K562 (cell line): Measurements from ENCODE around the gene ELOF1. TPM values are rescaled to one million over a fixed set of nuclear protein-coding genes. Genes with fewer than 3 reads are reported as not detected.

ENCODE experiments used
- BCOR ChIP-seq: fragments of 450-650 bp; IDR thresholded peaks from 2 replicates; pipeline ENCODE4 v1.6.1; 2016
- CBX1 ChIP-seq: sonication (generic); IDR thresholded peaks from 2 replicates; pipeline ENCODE4 v1.6.1; 2016; ENCODE audit warnings: antibody characterized with exemption, low read depth, mild to moderate bottlenecking
- CHCHD3 ChIP-seq: fragments of 250-450 bp; sonication (Bioruptor Pico); IDR thresholded peaks from 2 replicates; pipeline ENCODE4 v2.1.2; 2022; ENCODE audit warnings: mild to moderate bottlenecking
- DIDO1 ChIP-seq: fragments of 450-650 bp; IDR thresholded peaks from 2 replicates; pipeline ENCODE4 v1.6.1; 2016; ENCODE audit warnings: low read depth, missing biosample characterization, missing genetic modification characterization
- DNMT1 ChIP-seq: fragments of 450-650 bp; IDR thresholded peaks from 2 replicates; pipeline ENCODE4 v1.6.1; 2016; ENCODE audit warnings: antibody characterized with exemption, mild to moderate bottlenecking
- E2F1 ChIP-seq: sonication (generic); formaldehyde crosslinking; IDR thresholded peaks from 2 replicates; pipeline ENCODE4 v1.8.1; 2023; ENCODE audit warnings: mild to moderate bottlenecking, missing genetic modification reagents, moderate library complexity
- ESRRB ChIP-seq: fragments of 250-450 bp; sonication (Bioruptor Pico); IDR thresholded peaks from 2 replicates; pipeline ENCODE4 v1.5.0; 2020; ENCODE audit warnings: mild to moderate bottlenecking, moderate library complexity, borderline replicate concordance
- ETV5 ChIP-seq: sonication (generic); formaldehyde crosslinking; IDR thresholded peaks from 2 replicates; pipeline ENCODE4 v1.4.0; 2020; ENCODE audit warnings: low read depth, mild to moderate bottlenecking, missing genetic modification reagents
- FOS ChIP-seq: IDR thresholded peaks from 3 replicates; pipeline ENCODE4 v1.6.1; 2011; ENCODE audit not compliant: insufficient read length; ENCODE audit errors: extremely low read depth
- JUNB ChIP-seq: fragments of 450-650 bp; formaldehyde crosslinking; conservative IDR thresholded peaks from 2 replicates; pipeline ENCODE4 v1.4.0; 2020; ENCODE audit warnings: mild to moderate bottlenecking
- MEIS2 ChIP-seq: fragments of 450-650 bp; IDR thresholded peaks from 2 replicates; pipeline ENCODE4 v1.6.1; 2014; ENCODE audit warnings: mild to moderate bottlenecking; ENCODE audit not compliant: partially characterized antibody
- MITF ChIP-seq: IDR thresholded peaks from 2 replicates; pipeline ENCODE4 v1.6.1; 2014; ENCODE audit warnings: antibody characterized with exemption
- PHB ChIP-seq: fragments of 250-450 bp; sonication (Bioruptor Pico); IDR thresholded peaks from 2 replicates; pipeline ENCODE4 v1.5.0; 2021
- PHTF2 ChIP-seq: fragments of 250-450 bp; sonication (Bioruptor Pico); IDR thresholded peaks from 2 replicates; pipeline ENCODE4 v1.5.0; 2021; ENCODE audit warnings: mild to moderate bottlenecking
- RBM15 ChIP-seq: fragments of 200-400 bp; formaldehyde crosslinking; IDR thresholded peaks from 2 replicates; pipeline ENCODE4 v1.6.1; 2018; ENCODE audit warnings: mild to moderate bottlenecking, low read length, moderate library complexity; ENCODE audit not compliant: insufficient read depth
- RBM17 ChIP-seq: fragments of 200-400 bp; formaldehyde crosslinking; IDR thresholded peaks from 2 replicates; pipeline ENCODE4 v1.6.1; 2017; ENCODE audit warnings: low read depth, mild to moderate bottlenecking, low read length, borderline replicate concordance
- RHOXF2B ChIP-seq: fragments of 250-450 bp; sonication (Bioruptor Pico); conservative IDR thresholded peaks from 2 replicates; pipeline ENCODE4 v1.5.1; 2021
- SRSF9 ChIP-seq: fragments of 200-400 bp; formaldehyde crosslinking; IDR thresholded peaks from 2 replicates; pipeline ENCODE4 v1.6.1; 2017; ENCODE audit warnings: low read depth, low read length, borderline replicate concordance
- TAF7 ChIP-seq: fragments of 450-650 bp; IDR thresholded peaks from 2 replicates; pipeline ENCODE4 v1.6.1; 2016; ENCODE audit warnings: missing genetic modification characterization, missing compliant biosample characterization
- THAP12 ChIP-seq: fragments of 250-450 bp; sonication (Bioruptor Pico); IDR thresholded peaks from 2 replicates; pipeline ENCODE4 v1.9.0; 2021; ENCODE audit warnings: mild to moderate bottlenecking, inconsistent platforms
- TSHZ1 ChIP-seq: fragments of 250-450 bp; sonication (Bioruptor Pico); IDR thresholded peaks from 2 replicates; pipeline ENCODE4 v1.4.0; 2020; ENCODE audit warnings: mild to moderate bottlenecking, moderate library complexity
- polyA plus RNA-seq, 8 experiments: library from polyadenylated mRNA; depleted of rRNA in 4 of 8; stranded (reverse) in 5 of 8; unstranded in 3 of 8; fragments of >200 nt; fragmentation: Nextera tagmentation in 2 of 8; fragmentation: Illumina TruSeq in 1 of 8; extraction: Ambion mirVana in 2 of 8; extraction: Trizol in 1 of 8; gene quantifications; 2 replicates each; pipeline versions ENCODE4 v1.2.1 to v1.2.3, GENCODE V29; 2011 to 2014; ENCODE audit warnings: inconsistent platforms in 1 of 8, missing spikeins in 1 of 8
- total RNA-seq, 7 experiments: library from RNA; depleted of rRNA in 6 of 7; stranded (reverse); fragments of >200 nt in 6 of 7; fragmentation: Illumina TruSeq in 2 of 7; extraction: Trizol in 2 of 7; gene quantifications; 2 replicates each; pipeline versions ENCODE4 v1.2.1 to v1.2.3, GENCODE V29; 2011 to 2021; ENCODE audit warnings: low replicate concordance in 1 of 7

The ELOF1 gene
- total and polyA plus RNA-seq, 9 of the 15 experiments (the other 6 are each of a cell fraction or from before 2014, with no cell fraction given), result 16.7 to 147 (median 74.2) TPM

- TF ChIP-seq PHTF2 (CRISPR knock-in tag) (no peak), DIDO1 (no peak), CBX1 (peak; percentile 81; the same call in 1 of the 2 replicates), TSHZ1 (no peak), MITF (peak; percentile 97), ETV5 (CRISPR knock-in tag) (no peak), E2F1 (CRISPR knock-in tag) (no peak), BCOR (peak; percentile 42; the same call in 1 of the 2 replicates), SRSF9 (no peak), MEIS2 (peak; percentile 23), DNMT1 (no peak), RBM17 (no peak), JUNB (CRISPR knock-in tag) (no peak), RBM15 (no peak), ESRRB (CRISPR knock-in tag) (no peak), RHOXF2B (CRISPR knock-in tag) (no peak), THAP12 (CRISPR knock-in tag) (peak; percentile 49; the same call in 1 of the 2 replicates), FOS (no peak), TAF7 (tag) (no peak), PHB (CRISPR knock-in tag) (no peak), CHCHD3 (CRISPR knock-in tag) (no peak)
Observed at GRCh38 chr19:11578258-11579142, 19.5 kb upstream of the ELOF1 start (continued).
